ENCODE measurements around the gene MAST3.

DNA sequence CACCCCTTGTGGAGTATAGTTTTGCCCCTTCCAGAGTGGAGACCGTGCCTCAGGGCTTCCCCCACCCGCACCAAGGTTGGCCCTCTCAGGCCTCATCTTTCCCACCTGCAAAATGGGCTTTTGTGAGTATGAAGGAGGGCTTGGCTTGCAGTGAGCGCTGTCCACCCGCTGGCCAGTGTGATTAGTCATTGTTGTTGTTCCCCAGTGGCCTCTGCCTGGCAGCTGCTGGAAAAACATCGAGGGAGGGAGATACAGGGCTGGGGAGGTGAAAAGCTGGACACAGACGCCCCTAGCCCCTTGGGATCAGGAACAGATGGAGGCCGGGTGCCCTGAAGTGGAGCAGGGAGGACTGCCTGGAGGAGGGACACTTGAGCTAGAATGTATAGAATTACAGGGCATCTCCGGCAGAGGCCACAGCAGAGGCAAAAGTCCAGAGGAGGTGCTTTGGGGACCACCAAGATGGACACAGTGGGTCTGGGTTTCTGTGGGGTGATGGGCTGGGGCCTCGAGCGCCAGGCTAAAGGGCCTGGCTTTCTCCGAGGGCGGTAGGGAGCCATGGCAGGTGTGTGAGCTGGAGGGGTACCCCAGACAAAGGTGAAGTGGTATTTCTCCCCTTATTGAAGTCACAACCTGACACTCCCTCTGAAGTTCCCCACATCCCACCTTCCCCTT lies 6.9 kb upstream of the MAST3 start:
- TF ChIP-seq, protein P1, sequence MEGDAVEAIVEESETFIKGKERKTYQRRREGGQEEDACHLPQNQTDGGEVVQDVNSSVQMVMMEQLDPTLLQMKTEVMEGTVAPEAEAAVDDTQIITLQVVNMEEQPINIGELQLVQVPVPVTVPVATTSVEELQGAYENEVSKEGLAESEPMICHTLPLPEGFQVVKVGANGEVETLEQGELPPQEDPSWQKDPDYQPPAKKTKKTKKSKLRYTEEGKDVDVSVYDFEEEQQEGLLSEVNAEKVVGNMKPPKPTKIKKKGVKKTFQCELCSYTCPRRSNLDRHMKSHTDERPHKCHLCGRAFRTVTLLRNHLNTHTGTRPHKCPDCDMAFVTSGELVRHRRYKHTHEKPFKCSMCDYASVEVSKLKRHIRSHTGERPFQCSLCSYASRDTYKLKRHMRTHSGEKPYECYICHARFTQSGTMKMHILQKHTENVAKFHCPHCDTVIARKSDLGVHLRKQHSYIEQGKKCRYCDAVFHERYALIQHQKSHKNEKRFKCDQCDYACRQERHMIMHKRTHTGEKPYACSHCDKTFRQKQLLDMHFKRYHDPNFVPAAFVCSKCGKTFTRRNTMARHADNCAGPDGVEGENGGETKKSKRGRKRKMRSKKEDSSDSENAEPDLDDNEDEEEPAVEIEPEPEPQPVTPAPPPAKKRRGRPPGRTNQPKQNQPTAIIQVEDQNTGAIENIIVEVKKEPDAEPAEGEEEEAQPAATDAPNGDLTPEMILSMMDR (conservative IDR thresholded peaks at IDR 0.05 in 1 of 2, IDR thresholded peaks at IDR 0.05 in 1 of 2; ENCODE audit: extremely low read depth in 1 of 2, insufficient read depth in 1 of 2, low read depth in 1 of 2, low read length in 2 of 2) = no peak
- TF ChIP-seq EZH2 (IDR thresholded peaks at IDR 0.05; ENCODE audit: borderline replicate concordance, low read length) = no peak

Data from mammary epithelial cell (primary cell).